Esophagus (tissue), 2 donors: ENCODE data around the gene SGMS1. TPM values are rescaled to one million over a fixed set of nuclear protein-coding genes. Genes with fewer than 3 reads are reported as not detected.

Experiments used
- H3K27ac ChIP-seq, 2 donors: one replicate each; pipeline ENCODE4 v1.5.1; 2013; ENCODE audit warnings: low read depth in 2 of 2, mild to moderate bottlenecking in 2 of 2, inconsistent platforms in 1 of 2, low read length in 1 of 2, moderate library complexity in 1 of 2
- H3K27me3 ChIP-seq, 2 donors: one replicate each; pipeline ENCODE4 v1.6.1; 2013; ENCODE audit warnings: low read length in 2 of 2, control low read depth in 1 of 2, mild to moderate bottlenecking in 1 of 2; ENCODE audit not compliant: insufficient read depth in 2 of 2, control insufficient read depth in 1 of 2
- H3K36me3 ChIP-seq, 2 donors: one replicate each; pipeline ENCODE4 v1.6.1; 2013; ENCODE audit warnings: low read length in 1 of 2; ENCODE audit not compliant: control insufficient read depth in 2 of 2, insufficient read depth in 2 of 2
- H3K4me1 ChIP-seq, 2 donors: one replicate each; pipeline ENCODE4 v1.6.1; 2013; ENCODE audit warnings: low read length in 1 of 2; ENCODE audit not compliant: control insufficient read depth in 2 of 2, insufficient read depth in 2 of 2
- H3K4me3 ChIP-seq, 2 donors: one replicate each; pipeline ENCODE4 v1.5.1; 2013; ENCODE audit warnings: low read length in 2 of 2, mild to moderate bottlenecking in 2 of 2, low read depth in 1 of 2, moderate library complexity in 1 of 2
- H3K9me3 ChIP-seq, 2 donors: one replicate each; pipeline ENCODE4 v1.6.1; 2013; ENCODE audit warnings: mild to moderate bottlenecking in 2 of 2, low read depth in 1 of 2, low read length in 1 of 2, moderate library complexity in 1 of 2; ENCODE audit not compliant: control insufficient read depth in 2 of 2, insufficient read depth in 1 of 2
- WGBS, 2 donors: extraction: QIAGEN DNeasy Blood & Tissue Kit; methylation state at CpG; one replicate each; pipeline ENCODE4 v1.1.7; 2013; 5-methylcytosine and 5-hydroxymethylcytosine counted together
- polyA plus RNA-seq, 2 donors: library from polyadenylated mRNA; stranded (reverse); fragments of 200-250 nt; gene quantifications; one replicate each; pipeline ENCODE4 v1.2.3, GENCODE V29; 2013
- donor health status: healthy with polysubstance abuse.
- donor health status: Bipolar disorder and iron deficiency.

The SGMS1 gene
- polyA plus RNA-seq, 2 donors, result 5.4 to 7.9 TPM

- Histone ChIP-seq H3K36me3 (peaks cover 0 to 5% of the 10 kb centered on the region in 2 donors), H3K4me1 (no peaks in the 10 kb centered on the region), H3K27me3 (no peaks in the 10 kb centered on the region), H3K27ac (no peak overlapping the region), H3K4me3 (no peak overlapping the region), H3K9me3 (no peaks in the 10 kb centered on the region)
- WGBS, 2 donors, result 97% methylated on average over 4 of the region's 4 CpGs
These were observed 32.8 kb downstream of the SGMS1 start for GRCh38 chr10:50590935-50591334.

DNA sequence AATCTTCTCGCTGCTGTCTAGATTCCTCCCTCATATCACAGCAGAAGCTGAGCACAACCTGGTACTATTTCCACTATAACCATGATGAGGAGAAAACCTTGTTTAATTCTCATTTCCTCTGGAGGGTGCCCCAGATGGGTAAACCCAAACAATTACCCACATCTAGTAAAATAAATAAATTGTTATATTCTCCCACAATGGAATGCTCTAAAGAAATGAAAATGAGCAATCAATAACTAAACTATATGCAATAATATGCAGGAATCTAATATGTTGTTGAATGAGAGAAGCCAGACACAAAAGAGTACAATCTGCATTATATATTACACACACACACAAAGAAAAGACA, 37.0 kb downstream of the SGMS1 start:
- 53 to 66% methylated on average over 1 of the region's 1 CpG for WGBS, 2 donors
- no peak overlapping the region for H3K27ac ChIP-seq

DNA sequence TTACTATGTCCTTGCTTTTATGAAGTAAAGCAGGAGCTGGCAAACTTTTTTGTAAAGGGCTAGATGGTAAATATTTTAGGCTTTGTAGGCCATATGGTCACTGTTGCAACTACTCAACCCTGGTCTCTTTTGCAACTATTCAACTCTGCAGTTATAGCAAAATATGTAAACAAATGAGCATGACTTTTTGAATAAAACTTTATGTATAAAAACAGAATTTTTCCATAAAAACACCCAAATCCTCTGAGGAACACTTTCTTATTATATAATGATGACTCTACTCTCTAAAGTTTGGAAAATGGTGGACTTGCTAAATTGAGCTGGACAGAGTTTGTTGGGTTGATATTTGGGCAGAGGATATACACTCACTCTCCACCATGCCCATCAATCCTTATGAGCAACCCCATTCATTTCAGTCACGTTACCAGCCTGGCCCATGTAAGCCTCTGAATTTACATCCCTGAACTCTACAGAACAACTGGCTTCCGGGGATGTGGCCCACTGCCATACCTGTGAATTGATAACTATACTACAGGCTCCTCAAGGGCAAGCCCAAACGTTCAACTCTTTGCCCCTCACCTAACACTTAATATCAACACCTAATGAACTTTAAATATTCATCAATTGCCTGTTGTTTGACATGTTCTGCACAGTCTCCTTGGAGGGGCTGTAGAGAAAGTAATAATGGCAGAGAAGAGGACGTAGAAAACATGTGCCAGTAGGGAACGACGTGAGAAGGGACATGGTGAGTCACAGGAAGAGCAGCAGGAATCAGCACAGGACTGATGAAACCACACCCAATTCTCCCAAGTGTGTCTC, 37.6 kb downstream of the SGMS1 start:
- Histone ChIP-seq H3K36me3 (peaks cover 0 to 5% of the 10 kb centered on the region in 2 donors), H3K4me1 (peaks cover 0 to under 1% of the 10 kb centered on the region in 2 donors), H3K9me3 (no peaks in the 10 kb centered on the region), H3K4me3 (no peak overlapping the region), H3K27ac (no peak overlapping the region), H3K27me3 (no peaks in the 10 kb centered on the region)
- WGBS, 2 donors, result 75 to 77% methylated on average over 6 of the region's 6 CpGs

More for the DNA sequence above, 37.0 kb downstream of the SGMS1 start:
- Histone ChIP-seq H3K4me3 (no peak overlapping the region), H3K27me3 (no peaks in the 10 kb centered on the region), H3K4me1 (no peaks in the 10 kb centered on the region), H3K9me3 (no peaks in the 10 kb centered on the region), H3K36me3 (peaks cover 0 to 5% of the 10 kb centered on the region in 2 donors)

DNA sequence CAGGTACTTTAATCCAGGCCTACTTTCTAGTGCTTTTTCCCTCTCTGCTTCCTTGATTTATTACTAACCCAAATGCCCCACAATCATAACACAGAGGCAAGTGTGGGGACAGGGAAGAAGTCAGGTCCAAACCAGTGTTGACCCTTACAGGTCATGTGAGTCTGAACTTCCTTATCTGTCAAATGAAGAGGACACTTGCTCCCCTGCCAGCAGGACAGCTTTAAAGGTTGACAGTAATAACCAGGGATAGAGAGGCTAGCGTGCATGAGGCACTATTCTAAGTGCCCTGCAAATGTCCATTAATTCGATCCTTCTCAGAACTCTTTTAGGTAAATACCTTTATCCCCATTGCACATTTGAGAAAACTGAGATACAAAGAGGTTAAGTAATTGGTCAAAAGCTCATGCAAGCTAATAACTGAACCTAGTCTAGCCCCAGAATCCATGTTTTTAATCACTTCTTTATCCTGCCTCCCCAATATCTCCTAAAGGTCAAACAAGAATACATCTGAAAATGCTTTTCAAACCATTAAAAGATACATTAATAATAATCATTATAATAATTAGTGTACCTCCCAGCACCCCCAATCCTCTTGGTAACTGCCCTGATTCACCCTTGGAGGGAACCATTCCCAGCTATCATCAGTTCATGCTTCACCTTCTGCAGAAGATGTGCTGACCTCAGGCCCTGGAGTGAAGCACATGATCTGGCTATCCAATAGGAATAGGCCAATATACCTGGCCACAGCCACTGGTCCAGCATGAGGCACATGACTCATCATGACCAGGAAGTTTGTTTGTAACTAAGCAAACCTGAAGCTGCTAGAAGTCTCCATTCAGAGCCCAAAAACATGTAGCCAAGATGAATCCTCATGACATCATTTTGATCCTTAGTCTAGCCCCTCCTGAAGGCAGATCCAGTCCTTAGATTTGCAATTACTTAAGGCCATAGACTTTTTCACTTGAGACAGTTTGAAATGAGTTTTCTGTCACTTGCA, 40.7 kb downstream of the SGMS1 start:
- H3K36me3 ChIP-seq, result no peaks in the 10 kb centered on the region
- peaks cover 0 to 2% of the 10 kb centered on the region in 2 donors for H3K4me1 ChIP-seq
- H3K4me3 ChIP-seq, result no peak overlapping the region
- 96 to 98% methylated on average over 2 of the region's 2 CpGs for WGBS, 2 donors
- H3K27me3 ChIP-seq, result no peaks in the 10 kb centered on the region
- H3K9me3 ChIP-seq, result no peaks in the 10 kb centered on the region
- no peak overlapping the region for H3K27ac ChIP-seq

DNA sequence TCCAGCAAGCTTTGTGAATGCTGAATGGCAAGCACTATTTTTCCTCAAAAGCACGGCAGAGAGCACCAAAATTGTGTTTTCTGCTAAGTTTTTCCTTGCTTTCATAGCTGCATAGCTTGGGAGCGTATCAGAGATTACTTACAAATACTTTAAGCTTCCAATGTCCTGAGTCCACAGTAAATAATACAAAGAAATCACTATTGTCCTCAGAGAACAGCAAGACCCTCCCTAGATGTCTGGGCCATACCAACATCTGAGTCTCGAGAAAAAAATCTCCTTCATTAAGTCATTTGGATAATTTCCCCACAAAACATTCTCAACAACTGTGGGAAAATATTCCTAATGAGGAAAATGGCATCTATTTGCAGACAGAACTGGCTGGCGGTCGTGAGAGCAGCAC, 41.7 kb downstream of the SGMS1 start:
- WGBS, 2 donors, result 83 to 95% methylated on average over 5 of the region's 5 CpGs
- no peaks in the 10 kb centered on the region for H3K9me3 ChIP-seq
- no peaks in the 10 kb centered on the region for H3K27me3 ChIP-seq
- no peaks in the 10 kb centered on the region for H3K36me3 ChIP-seq
- peaks cover 0 to 2% of the 10 kb centered on the region in 2 donors for H3K4me1 ChIP-seq
- H3K27ac ChIP-seq, result no peak overlapping the region
- no peak overlapping the region for H3K4me3 ChIP-seq

DNA sequence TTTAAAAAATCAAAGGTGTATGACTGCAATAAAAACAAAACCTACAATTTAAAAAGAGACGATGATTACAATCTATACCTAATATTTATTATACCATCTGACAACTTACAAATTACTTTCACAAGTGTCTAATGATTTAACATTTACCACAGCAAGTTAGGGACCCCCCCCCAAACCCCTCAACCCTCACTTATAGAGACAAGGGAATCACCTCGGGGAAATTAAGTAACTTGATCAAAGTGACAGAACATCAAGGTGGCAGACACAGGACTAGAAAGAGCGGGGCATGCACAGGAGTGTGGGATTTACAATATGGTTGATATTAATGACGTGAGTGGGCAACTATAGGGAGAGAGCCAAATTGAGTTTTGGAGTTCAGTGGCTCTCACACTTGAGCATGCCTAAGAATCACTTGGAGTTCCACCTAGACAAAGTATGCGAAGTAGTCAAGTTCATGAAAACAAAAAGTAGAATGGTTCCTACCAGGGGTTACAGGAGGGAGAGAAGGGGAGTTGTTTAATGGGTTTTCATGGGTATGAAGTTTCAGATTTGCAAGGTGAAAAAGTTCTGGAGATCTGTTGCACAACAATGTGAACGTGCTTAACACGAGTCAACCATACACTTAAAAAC, 43.4 kb downstream of the SGMS1 start:
- H3K36me3 ChIP-seq, result no peaks in the 10 kb centered on the region
- no peaks in the 10 kb centered on the region for H3K27me3 ChIP-seq
- peaks cover 0 to 2% of the 10 kb centered on the region in 2 donors for H3K4me1 ChIP-seq
- no peaks in the 10 kb centered on the region for H3K9me3 ChIP-seq
- H3K27ac ChIP-seq, result peak overlapping the region in 1 of 2 donors; percentile 17
- H3K4me3 ChIP-seq, result no peak overlapping the region
- 69 to 82% methylated on average over 7 of the region's 7 CpGs for WGBS, 2 donors

DNA sequence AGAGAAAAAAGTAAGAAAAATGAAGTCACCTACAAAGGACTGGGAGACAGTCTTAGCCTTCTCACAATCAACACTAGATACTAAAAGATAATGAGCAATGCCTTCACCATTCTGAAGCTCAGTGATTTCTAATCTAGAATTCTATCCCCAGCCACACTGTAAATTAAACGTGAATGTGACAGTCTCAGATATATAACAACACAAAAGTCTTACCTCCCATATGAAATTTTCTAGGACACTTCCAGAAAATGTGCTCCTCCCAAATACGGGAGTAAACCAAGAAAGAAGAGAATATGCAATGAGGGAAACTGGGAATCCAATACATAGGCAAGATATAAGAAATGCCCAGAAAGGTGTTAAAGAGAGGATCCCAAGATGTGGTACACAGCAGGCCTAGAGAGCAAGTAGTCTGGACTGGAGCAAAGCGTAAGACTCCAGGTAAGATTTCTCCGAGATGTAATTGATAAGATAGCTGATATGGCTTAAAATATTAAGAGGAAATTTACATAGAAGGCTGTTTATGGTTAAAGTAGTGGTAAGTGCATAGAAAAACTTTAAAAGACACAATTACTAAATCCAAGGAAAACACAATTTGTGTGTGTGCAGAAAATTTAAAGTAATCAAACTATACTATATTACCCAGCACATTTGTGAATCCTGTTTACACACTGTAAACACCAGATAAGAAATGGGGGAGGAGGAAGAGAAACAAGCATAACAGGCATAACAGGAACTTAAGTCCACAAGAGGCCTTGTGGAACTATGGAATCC, 44.1 kb downstream of the SGMS1 start:
- Histone ChIP-seq H3K4me1 (peaks cover 0 to 2% of the 10 kb centered on the region in 2 donors), H3K36me3 (no peaks in the 10 kb centered on the region), H3K27ac (no peak overlapping the region), H3K27me3 (no peaks in the 10 kb centered on the region), H3K4me3 (no peak overlapping the region), H3K9me3 (no peaks in the 10 kb centered on the region)
- 69 to 95% methylated on average over 4 of the region's 4 CpGs for WGBS, 2 donors

GRCh38 chr10:50578949-50579348, 44.8 kb downstream of the SGMS1 start:
- H3K4me1 ChIP-seq, result peaks cover 0 to 2% of the 10 kb centered on the region in 2 donors
- 96 to 99% methylated on average over 2 of the region's 2 CpGs for WGBS, 2 donors

More at GRCh38 chr10:50578949-50579348, 44.8 kb downstream of the SGMS1 start:
- H3K36me3 ChIP-seq, result no peaks in the 10 kb centered on the region
- no peaks in the 10 kb centered on the region for H3K9me3 ChIP-seq
- H3K4me3 ChIP-seq, result no peak overlapping the region
- H3K27ac ChIP-seq, result no peak overlapping the region
- no peaks in the 10 kb centered on the region for H3K27me3 ChIP-seq
